ENCODE results near the gene MIAT. TPM values are rescaled to one million over a fixed set of nuclear protein-coding genes. Genes with fewer than 3 reads are reported as not detected.
A peak's percentile ranks its signal among the peaks of the same experiment; 100 is the strongest.

MIAT gene
- total RNA-seq, 1 donor from 2014 or later: 0.12 TPM

DNA sequence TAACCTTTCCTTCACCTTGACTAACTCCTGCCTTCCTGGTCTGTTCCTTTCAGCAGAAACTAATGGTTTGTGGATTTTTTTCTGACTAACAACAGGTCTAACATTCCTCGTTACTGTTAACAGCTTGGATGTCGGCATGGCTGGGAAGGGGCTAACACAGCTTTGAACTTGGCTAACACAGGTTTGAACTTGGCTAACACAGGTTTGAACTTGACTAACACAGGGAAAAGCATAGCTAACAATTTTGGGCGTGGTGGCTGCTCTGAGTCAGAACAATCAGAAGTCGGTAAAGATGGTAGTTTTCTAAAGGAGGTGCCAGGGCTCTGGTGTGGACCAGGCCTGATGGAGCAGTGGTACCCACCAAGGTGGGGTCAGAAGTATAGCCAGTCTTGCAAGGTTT lies 16.1 kb downstream of the MIAT start:
- no peak for TF ChIP-seq CTCF (conservative IDR thresholded peaks at IDR 0.05; ENCODE audit: low read depth, low read length)
- DNase-seq (ENCODE audit: low read depth): no peak
- H3K4me3 ChIP-seq (ENCODE audit: low read depth, low read length): peak overlapping the region; percentile 83

GRCh38 chr22:26674211-26675190 lies 17.1 kb downstream of the MIAT start:
- H3K4me3 ChIP-seq (ENCODE audit: low read depth, low read length): peak overlapping the region; percentile 83
- no peak for TF ChIP-seq CTCF (conservative IDR thresholded peaks at IDR 0.05; ENCODE audit: low read depth, low read length)
- no peak for DNase-seq (ENCODE audit: low read depth)

DNA sequence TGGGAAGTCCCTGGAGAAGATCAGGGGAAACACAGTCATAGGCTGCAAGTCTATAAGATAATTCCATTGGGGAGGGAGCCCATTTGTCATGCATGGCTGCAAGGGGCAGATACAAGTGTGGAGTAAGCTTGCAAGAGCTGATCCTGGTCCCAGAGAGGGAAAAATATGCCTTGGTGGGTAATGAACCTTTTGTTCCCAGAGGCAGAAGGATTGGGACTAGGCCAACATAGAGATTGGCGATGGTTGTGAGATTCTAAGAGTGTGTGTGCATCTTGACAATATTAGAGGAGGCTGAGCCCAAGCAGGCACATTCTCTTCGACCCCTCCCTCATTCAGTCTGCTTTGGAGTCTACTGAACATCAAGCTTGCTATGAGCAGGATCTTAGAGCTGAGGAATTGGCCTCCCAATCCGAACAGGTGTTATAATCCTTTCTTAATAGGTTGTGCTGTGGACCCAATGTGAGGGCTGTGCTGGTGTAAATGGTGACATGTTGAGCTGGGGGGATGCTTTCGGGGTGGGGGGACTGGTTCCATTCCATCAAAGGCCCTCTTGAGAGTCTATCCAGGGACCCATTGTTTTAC lies 18.4 kb downstream of the MIAT start:
- no peak for TF ChIP-seq CTCF (conservative IDR thresholded peaks at IDR 0.05; ENCODE audit: low read depth, low read length)
- H3K4me3 ChIP-seq (ENCODE audit: low read depth, low read length): no peak overlapping the region
- DNase-seq (ENCODE audit: low read depth): no peak

DNA sequence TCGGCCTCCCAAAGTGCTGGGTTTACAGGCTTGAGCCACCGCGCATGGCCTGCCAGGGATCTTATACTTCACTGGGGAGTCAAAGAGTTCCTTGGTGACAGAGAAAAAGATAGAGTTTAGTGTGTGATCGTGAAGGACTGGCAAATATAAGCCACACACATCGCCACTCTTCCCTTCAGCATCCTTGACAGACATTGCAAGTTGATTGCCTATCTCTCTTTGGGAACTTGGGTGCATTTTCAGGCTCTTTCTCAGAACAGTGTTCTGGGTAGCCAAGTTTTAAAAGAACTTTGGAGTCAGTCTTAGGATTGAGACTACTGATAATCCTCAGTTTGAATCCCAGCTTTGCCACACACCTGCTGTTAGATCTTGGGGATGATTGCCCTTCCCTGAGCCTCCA lies 19.8 kb downstream of the MIAT start:
- no peak for DNase-seq (ENCODE audit: low read depth)
- no peak for TF ChIP-seq CTCF (conservative IDR thresholded peaks at IDR 0.05; ENCODE audit: low read depth, low read length)
- no peak overlapping the region for H3K4me3 ChIP-seq (ENCODE audit: low read depth, low read length)

DNA sequence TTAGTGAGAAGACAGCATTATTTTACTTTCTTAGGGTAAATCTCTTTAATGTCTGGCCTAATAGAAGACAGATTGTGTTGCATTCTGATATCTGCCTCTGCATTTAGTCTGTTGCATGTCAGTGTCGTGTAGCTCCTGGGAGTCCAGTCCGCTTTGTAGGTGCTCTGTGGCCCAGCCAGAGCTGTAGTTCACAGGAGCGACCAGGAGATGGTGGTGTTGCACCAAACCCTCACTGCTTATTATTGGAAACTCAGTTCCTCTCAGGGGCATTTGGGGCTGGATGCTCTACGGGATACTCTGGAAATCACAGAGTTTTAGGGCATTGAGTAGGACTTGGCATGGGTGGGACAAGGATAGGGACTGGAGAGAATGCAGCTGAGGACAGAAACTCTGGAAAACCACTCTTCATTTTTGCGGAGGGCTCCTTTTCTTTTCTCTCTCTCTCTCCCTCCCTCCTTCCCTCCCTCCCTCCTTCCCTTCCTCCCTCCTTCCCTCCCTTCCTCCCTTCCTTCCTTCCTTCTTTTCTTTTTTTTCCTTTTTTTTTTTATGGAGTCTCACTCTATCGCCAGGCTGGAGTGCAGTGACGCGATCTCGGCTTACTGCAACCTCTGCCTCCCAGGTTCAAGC lies 21.7 kb downstream of the MIAT start:
- H3K4me3 ChIP-seq (ENCODE audit: low read depth, low read length): no peak overlapping the region
- DNase-seq (ENCODE audit: low read depth): no peak
- TF ChIP-seq CTCF (conservative IDR thresholded peaks at IDR 0.05; ENCODE audit: low read depth, low read length): peak; percentile 96

DNA sequence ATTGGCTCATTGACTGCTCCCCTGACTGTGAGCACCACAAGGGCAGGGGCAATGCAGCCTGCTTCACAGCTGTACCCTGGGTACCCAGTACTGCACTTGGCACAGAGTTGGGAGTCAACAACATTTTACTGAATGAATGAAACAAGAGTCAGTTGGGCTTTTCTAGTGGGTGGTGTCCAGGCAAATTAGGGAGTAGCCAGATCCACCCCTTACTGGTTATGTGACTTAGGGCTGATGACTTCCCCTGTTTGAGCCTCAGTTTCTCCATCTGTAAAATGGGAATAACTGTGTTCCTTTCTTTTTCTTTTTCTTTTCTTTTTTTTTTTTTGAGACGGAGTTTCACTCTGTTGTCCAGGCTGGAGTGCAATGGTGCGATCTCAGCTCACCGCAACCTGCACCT lies 23.1 kb downstream of the MIAT start:
- no peak for DNase-seq (ENCODE audit: low read depth)
- TF ChIP-seq CTCF (conservative IDR thresholded peaks at IDR 0.05; ENCODE audit: low read depth, low read length): no peak
- H3K4me3 ChIP-seq (ENCODE audit: low read depth, low read length): no peak overlapping the region

All from epithelial cell of proximal tubule (primary cell).